PFSK-1 (cell line): Measurements from ENCODE around the gene DIAPH3.

Experiments used
- POLR2AphosphoS5 ChIP-seq: IDR thresholded peaks from 2 replicates; pipeline ENCODE4 v1.6.1; 2012; ENCODE audit warnings: low read depth, mild to moderate bottlenecking, control low read depth, low read length, moderate library complexity
- REST ChIP-seq, 2 experiments: IDR thresholded peaks; 2 replicates each; pipeline versions ENCODE4 v1.6.1 to v1.8.0; 2011 to 2012; ENCODE audit warnings: low read depth in 2 of 2, low read length in 2 of 2, control low read depth in 1 of 2, inconsistent platforms in 1 of 2, mild to moderate bottlenecking in 1 of 2, moderate library complexity in 1 of 2; ENCODE audit not compliant: insufficient read depth in 1 of 2
- SIN3A ChIP-seq: IDR thresholded peaks from 2 replicates; pipeline ENCODE4 v1.6.1; 2012; ENCODE audit warnings: mild to moderate bottlenecking, low read length, moderate library complexity, borderline replicate concordance; ENCODE audit not compliant: insufficient read depth
- TAF1 ChIP-seq: IDR thresholded peaks from 2 replicates; pipeline ENCODE4 v1.6.1; 2012; ENCODE audit warnings: low read length, control low read depth, borderline replicate concordance; ENCODE audit not compliant: insufficient read depth

- no peak for TF ChIP-seq SIN3A
- TF ChIP-seq REST (IDR thresholded peaks at IDR 0.05; ENCODE audit: insufficient read depth in 1 of 2, low read depth in 2 of 2, low read length in 2 of 2) = no peak
- TF ChIP-seq POLR2AphosphoS5 = no peak
- no peak for TF ChIP-seq TAF1
Observed at GRCh38 chr13:59963383-59963782, 200.3 kb downstream of the DIAPH3 start.
